GM12872 (cell line): ENCODE data around the gene INPP4B.

Source experiments
- TF ChIP-seq, protein P1 (sequence below): IDR thresholded peaks from 3 replicates; pipeline ENCODE4 v1.5.1; 2011; ENCODE audit warnings: low read depth, mild to moderate bottlenecking, low read length, moderate library complexity; ENCODE audit not compliant: insufficient read depth

Gene INPP4B

DNA sequence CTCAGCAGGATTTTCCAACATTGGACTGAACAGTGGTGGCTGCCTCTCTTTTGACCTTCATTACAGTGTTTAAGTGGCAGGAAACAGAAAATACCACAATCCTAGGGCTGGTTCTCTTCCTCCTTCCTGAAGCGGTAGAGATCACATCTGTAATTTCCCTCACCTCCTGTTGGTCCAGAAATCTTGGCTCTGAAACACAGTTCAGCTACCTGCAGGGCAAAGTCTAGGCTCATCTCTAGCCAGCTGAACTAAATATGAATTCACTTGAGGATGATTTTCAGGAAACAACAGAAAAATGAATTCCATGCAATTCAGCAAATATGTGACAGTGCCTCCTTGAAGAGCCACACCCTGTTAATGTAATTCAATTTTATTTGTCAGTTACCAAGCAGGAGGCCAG is 531.9 kb downstream of the INPP4B start:
- TF ChIP-seq, protein P1, sequence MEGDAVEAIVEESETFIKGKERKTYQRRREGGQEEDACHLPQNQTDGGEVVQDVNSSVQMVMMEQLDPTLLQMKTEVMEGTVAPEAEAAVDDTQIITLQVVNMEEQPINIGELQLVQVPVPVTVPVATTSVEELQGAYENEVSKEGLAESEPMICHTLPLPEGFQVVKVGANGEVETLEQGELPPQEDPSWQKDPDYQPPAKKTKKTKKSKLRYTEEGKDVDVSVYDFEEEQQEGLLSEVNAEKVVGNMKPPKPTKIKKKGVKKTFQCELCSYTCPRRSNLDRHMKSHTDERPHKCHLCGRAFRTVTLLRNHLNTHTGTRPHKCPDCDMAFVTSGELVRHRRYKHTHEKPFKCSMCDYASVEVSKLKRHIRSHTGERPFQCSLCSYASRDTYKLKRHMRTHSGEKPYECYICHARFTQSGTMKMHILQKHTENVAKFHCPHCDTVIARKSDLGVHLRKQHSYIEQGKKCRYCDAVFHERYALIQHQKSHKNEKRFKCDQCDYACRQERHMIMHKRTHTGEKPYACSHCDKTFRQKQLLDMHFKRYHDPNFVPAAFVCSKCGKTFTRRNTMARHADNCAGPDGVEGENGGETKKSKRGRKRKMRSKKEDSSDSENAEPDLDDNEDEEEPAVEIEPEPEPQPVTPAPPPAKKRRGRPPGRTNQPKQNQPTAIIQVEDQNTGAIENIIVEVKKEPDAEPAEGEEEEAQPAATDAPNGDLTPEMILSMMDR: no peak

DNA sequence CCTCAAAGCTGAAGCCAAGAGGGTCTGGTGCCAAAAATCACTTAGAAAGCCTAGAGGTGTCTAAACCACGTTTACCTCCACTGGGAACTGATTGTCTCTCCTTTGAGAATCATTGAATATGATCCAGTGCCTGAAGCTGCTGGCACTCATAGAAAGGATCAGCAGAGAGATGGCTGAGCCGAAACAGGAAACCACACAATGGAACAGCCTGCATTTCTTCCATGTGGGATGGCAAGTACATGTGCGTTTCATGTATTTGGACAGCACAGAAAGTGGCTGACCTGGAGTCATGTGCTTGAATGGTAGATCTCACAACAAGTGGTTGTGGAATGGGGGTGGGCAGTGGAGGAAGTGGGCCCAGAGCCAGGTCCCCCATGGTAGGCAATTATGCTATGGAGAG is 533.7 kb downstream of the INPP4B start:
- TF ChIP-seq, protein P1: no peak

DNA sequence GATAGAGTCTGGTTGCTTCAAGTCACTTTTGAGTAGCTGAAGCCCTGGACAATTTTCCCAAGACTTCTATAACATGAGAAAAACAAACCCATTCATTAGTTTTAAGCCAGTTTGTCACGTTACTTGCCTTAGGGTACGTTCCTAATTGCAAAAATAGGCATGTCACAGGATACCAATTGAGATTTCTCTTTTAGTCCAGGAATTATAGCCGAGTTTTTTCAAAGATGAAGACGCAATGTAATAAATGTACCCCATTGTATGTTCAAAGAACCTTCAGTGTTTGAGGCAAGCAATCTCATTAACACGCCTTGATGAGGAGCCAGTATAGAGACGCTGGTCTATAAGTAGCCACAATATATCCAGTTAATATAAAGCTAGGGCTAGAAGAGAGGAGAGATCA is 534.2 kb downstream of the INPP4B start:
- TF ChIP-seq, protein P1: no peak

DNA sequence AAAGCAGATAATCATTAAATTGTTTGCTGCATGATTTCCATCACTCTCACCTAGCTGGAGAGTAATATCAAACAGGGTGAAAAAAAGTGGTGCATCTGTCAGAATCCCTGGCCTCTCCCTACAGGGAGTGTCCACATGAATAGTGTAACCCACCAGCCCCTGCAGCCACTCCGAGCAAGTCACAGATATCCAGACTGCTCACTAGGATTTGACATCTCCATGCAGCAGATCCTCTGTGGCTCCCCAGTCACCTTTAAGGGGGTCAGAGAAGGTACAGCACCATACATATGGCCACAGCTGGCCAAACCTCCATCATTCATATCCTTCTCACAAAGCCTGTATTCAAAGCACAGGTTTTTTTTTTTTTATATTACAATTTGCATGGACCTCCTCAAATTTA is 536.3 kb downstream of the INPP4B start:
- TF ChIP-seq, protein P1: no peak

DNA sequence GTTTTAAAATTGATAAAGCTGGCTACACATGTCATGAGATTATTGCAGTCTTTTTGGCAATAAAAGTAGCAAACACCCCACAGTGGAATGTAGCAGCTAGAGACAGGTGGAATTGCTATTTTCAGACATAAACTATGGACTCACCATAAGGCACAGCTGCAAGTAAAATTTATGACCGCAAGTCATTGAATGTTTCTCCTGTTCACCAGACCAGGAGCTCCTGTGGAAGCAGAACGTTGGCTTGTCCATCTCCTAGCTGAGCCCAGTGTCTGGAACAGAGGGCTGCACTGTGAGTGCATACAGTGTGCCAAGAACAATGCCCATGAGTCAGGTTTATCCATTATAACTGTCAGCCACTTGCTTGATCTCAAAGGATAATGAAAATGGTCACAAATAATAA is 538.2 kb downstream of the INPP4B start:
- TF ChIP-seq, protein P1: no peak

DNA sequence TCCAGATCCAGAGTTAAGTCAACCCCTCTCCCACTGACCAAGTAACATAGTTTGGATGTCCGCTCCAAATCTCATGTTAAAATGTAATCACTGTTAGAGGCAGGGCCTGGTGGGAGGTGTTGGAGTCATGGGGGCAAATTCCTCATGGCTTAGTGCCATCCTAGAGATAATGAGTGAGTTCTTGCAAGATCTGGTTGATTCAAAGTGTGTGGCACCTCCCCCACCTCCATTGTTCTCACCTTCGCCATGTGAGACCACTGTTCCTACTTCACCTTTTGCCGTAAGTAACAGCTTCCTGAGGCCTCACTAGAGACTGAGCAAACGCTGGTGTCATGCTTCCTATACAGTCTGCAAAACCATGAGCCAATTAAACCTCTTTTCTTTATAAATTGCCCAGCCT is 548.8 kb downstream of the INPP4B start:
- TF ChIP-seq, protein P1: no peak

DNA sequence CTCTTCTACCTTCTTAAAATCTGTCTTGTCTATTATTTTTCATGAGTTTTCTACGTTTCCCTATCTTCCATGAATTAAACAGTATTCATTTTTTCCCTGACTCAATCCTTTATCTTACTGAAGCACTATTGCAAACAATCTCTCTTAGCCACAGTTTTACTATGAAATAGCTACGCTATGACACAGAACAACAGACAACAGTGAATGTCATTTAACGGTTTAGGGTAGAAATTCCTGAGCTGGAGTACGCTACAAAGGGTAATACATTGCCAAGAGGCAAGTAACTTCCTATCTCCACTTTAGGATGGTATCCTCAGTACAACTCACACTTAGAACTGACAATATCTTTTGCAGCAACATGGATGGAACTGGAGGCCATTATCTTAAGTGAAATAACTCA is 552.6 kb downstream of the INPP4B start:
- TF ChIP-seq, protein P1: no peak

DNA sequence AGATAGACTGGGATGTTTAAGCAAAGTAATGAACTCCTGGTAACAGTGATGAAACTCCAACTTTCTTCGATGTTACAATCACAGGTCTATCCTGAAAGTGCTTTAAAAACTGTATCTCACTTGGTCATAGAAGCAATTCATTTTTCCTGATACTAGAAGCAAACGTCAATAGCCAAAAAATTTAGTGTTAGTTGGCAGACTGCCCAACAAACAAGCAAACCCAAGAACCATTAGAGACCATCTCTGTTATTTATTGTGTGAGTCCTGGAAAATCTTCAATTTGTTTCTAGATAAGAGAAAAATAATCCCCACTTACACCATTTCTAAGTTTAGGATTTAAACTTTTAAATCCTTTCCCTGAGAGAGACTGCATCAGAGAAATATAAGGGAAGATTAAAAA is 553.9 kb downstream of the INPP4B start:
- TF ChIP-seq, protein P1: no peak
